Neural cell (in vitro differentiated cells): ENCODE results near the gene PTCRA. TPM values are rescaled to one million over a fixed set of nuclear protein-coding genes. Genes with fewer than 3 reads are reported as not detected.

Source experiments
- H2AFZ ChIP-seq: fragments of 200-600, 300-800 bp; sonication (generic), shearing (Covaris generic); 2 replicates; pipeline ENCODE4 v1.6.0; 2014; ENCODE audit warnings: low read depth, mild to moderate bottlenecking, antibody characterized with exemption, low read length, moderate library complexity
- H3F3A ChIP-seq: fragments of 200-600 bp; shearing (Covaris generic); 2 replicates; pipeline ENCODE4 v1.6.1; 2016; ENCODE audit warnings: mild to moderate bottlenecking, moderate library complexity, mixed read lengths, antibody characterized with exemption, low read length; ENCODE audit not compliant: insufficient read depth, poor library complexity, severe bottlenecking
- H3K27ac ChIP-seq: fragments of 200-600, 300-800 bp; sonication (generic), shearing (Covaris generic); 2 replicates; pipeline ENCODE4 v1.5.1; 2014; ENCODE audit warnings: mild to moderate bottlenecking, low read length, moderate library complexity
- H3K27me3 ChIP-seq: fragments of 300-800, 200-600 bp; sonication (generic), shearing (Covaris generic); 2 replicates; pipeline ENCODE4 v1.6.0; 2014; ENCODE audit warnings: mild to moderate bottlenecking, low read depth, low read length, moderate library complexity; ENCODE audit not compliant: insufficient read depth
- H3K36me3 ChIP-seq: fragments of 300-800, 200-600 bp; sonication (generic), shearing (Covaris generic); 2 replicates; pipeline ENCODE4 v1.5.1; 2014; ENCODE audit warnings: mild to moderate bottlenecking, antibody characterized with exemption, low read length, moderate library complexity; ENCODE audit not compliant: insufficient read depth
- H3K4me2 ChIP-seq: fragments of 300-800, 200-600 bp; sonication (generic), shearing (Covaris generic); 2 replicates; pipeline ENCODE4 v1.6.0; 2014; ENCODE audit warnings: mild to moderate bottlenecking, low read length
- H3K4me3 ChIP-seq: fragments of 300-800, 200-600 bp; sonication (generic), shearing (Covaris generic); 2 replicates; pipeline ENCODE4 v1.5.1; 2014; ENCODE audit warnings: mild to moderate bottlenecking, low read length, moderate library complexity
- H3K79me2 ChIP-seq: fragments of 200-600 bp; shearing (Covaris generic); replicated peaks from 2 replicates; pipeline ENCODE4 v1.6.0; 2014; ENCODE audit warnings: mild to moderate bottlenecking, low read length, moderate library complexity; ENCODE audit not compliant: insufficient read depth
- H3K9ac ChIP-seq: fragments of 300-800, 200-600 bp; sonication (generic), shearing (Covaris generic); 2 replicates; pipeline ENCODE4 v1.6.1; 2016; ENCODE audit warnings: mild to moderate bottlenecking, low read length, mixed read lengths
- H3K9me2 ChIP-seq: fragments of 200-600 bp; shearing (Covaris generic); 2 replicates; pipeline ENCODE4 v1.6.1; 2016; ENCODE audit warnings: mild to moderate bottlenecking, low read length, mixed read lengths; ENCODE audit not compliant: insufficient read depth
- H3K9me3 ChIP-seq: fragments of 200-600, 300-800 bp; sonication (generic), shearing (Covaris generic); 2 replicates; pipeline ENCODE4 v1.6.1; 2016; ENCODE audit warnings: mild to moderate bottlenecking, mixed run types, low read length, moderate library complexity, mixed read lengths
- H4K20me1 ChIP-seq: fragments of 200-600 bp; shearing (Covaris generic); 2 replicates; pipeline ENCODE4 v1.6.1; 2016; ENCODE audit warnings: mild to moderate bottlenecking, mixed run types; ENCODE audit not compliant: insufficient read depth
- EP300 ChIP-seq: fragments of 450-650 bp; conservative IDR thresholded peaks from 2 replicates; pipeline ENCODE4 v1.6.1; 2014; ENCODE audit warnings: antibody characterized with exemption, mild to moderate bottlenecking, moderate library complexity; ENCODE audit not compliant: poor library complexity, severe bottlenecking
- EZH2 ChIP-seq: fragments of 200-600, 300-800 bp; shearing (Covaris generic), sonication (generic); IDR thresholded peaks from 2 replicates; pipeline ENCODE4 v1.6.1; 2014; ENCODE audit warnings: antibody characterized with exemption, low read length, borderline replicate concordance, mild to moderate bottlenecking; ENCODE audit not compliant: insufficient read depth, poor library complexity, severe bottlenecking
- MXI1 ChIP-seq: fragments of 450-650 bp; conservative IDR thresholded peaks from 2 replicates; pipeline ENCODE4 v1.6.1; 2014; ENCODE audit warnings: antibody characterized with exemption, mild to moderate bottlenecking; ENCODE audit not compliant: poor library complexity, severe bottlenecking
- POLR2AphosphoS5 ChIP-seq: IDR thresholded peaks from 2 replicates; pipeline ENCODE4 v1.6.1; 2012
- RAD21 ChIP-seq: fragments of 450-650 bp; conservative IDR thresholded peaks from 2 replicates; pipeline ENCODE4 v1.6.1; 2014; ENCODE audit warnings: antibody characterized with exemption, mild to moderate bottlenecking, moderate library complexity
- REST ChIP-seq: IDR thresholded peaks from 2 replicates; pipeline ENCODE4 v1.6.1; 2012; ENCODE audit warnings: borderline replicate concordance
- SMC3 ChIP-seq: fragments of 450-650 bp; conservative IDR thresholded peaks from 2 replicates; pipeline ENCODE4 v1.6.1; 2014; ENCODE audit warnings: antibody characterized with exemption, mild to moderate bottlenecking, moderate library complexity; ENCODE audit not compliant: poor library complexity
- TAF1 ChIP-seq: IDR thresholded peaks from 2 replicates; pipeline ENCODE4 v1.6.1; 2012; ENCODE audit warnings: low read depth
- polyA plus RNA-seq: library from polyadenylated mRNA; depleted of rRNA; stranded (reverse); fragments of >200 nt; gene quantifications from 2 replicates; pipeline ENCODE4 v1.2.3, GENCODE V29; 2014
- TF ChIP-seq, protein P1 (sequence below): fragments of 450-650 bp; IDR thresholded peaks from 2 replicates; pipeline ENCODE4 v1.5.1; 2014; ENCODE audit warnings: antibody characterized with exemption, mild to moderate bottlenecking, moderate library complexity; ENCODE audit not compliant: poor library complexity, severe bottlenecking

The PTCRA gene
- polyA plus RNA-seq, 1 donor from 2014 or later = not detected

GRCh38 chr6:42933205-42933604 lies 17.4 kb downstream of the PTCRA start:
- peaks cover 20% of the 10 kb centered on the region for H3K79me2 ChIP-seq
- no peaks in the 10 kb centered on the region for H3K9me2 ChIP-seq
- no peaks in the 10 kb centered on the region for H3K27me3 ChIP-seq
- no peak overlapping the region for H3K4me2 ChIP-seq
- H2AFZ ChIP-seq = no peak overlapping the region
- H4K20me1 ChIP-seq = no peaks in the 10 kb centered on the region
- H3F3A ChIP-seq = no peaks in the 10 kb centered on the region
- no peak overlapping the region for H3K27ac ChIP-seq
- no peaks in the 10 kb centered on the region for H3K9me3 ChIP-seq
- no peaks in the 10 kb centered on the region for H3K36me3 ChIP-seq
- no peak overlapping the region for H3K9ac ChIP-seq
- TF ChIP-seq, protein P1, sequence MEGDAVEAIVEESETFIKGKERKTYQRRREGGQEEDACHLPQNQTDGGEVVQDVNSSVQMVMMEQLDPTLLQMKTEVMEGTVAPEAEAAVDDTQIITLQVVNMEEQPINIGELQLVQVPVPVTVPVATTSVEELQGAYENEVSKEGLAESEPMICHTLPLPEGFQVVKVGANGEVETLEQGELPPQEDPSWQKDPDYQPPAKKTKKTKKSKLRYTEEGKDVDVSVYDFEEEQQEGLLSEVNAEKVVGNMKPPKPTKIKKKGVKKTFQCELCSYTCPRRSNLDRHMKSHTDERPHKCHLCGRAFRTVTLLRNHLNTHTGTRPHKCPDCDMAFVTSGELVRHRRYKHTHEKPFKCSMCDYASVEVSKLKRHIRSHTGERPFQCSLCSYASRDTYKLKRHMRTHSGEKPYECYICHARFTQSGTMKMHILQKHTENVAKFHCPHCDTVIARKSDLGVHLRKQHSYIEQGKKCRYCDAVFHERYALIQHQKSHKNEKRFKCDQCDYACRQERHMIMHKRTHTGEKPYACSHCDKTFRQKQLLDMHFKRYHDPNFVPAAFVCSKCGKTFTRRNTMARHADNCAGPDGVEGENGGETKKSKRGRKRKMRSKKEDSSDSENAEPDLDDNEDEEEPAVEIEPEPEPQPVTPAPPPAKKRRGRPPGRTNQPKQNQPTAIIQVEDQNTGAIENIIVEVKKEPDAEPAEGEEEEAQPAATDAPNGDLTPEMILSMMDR = no peak
- TF ChIP-seq RAD21 = no peak
- no peak for TF ChIP-seq REST
- no peak for TF ChIP-seq SMC3
- TF ChIP-seq MXI1 = no peak
- TF ChIP-seq POLR2AphosphoS5 = no peak
- TF ChIP-seq EP300 = no peak
- TF ChIP-seq TAF1 = no peak
- TF ChIP-seq EZH2 = no peak
- H3K4me3 ChIP-seq = no peak overlapping the region

- no peaks in the 10 kb centered on the region for H3K36me3 ChIP-seq
Measured at GRCh38 chr6:42935322-42935721, 19.5 kb downstream of the PTCRA start.

More at GRCh38 chr6:42935322-42935721, 19.5 kb downstream of the PTCRA start:
- no peaks in the 10 kb centered on the region for H3K9me3 ChIP-seq
- TF ChIP-seq REST (no peak), TAF1 (no peak)
- no peak overlapping the region for H3K4me2 ChIP-seq
- H3F3A ChIP-seq = no peaks in the 10 kb centered on the region
- H3K27ac ChIP-seq = no peak overlapping the region
- H3K4me3 ChIP-seq = no peak overlapping the region
- no peak overlapping the region for H3K9ac ChIP-seq
- H4K20me1 ChIP-seq = no peaks in the 10 kb centered on the region
- H3K27me3 ChIP-seq = no peaks in the 10 kb centered on the region
- peaks cover 20% of the 10 kb centered on the region for H3K79me2 ChIP-seq
- H3K9me2 ChIP-seq = no peaks in the 10 kb centered on the region
- no peak overlapping the region for H2AFZ ChIP-seq
